PC-9 (cell line): ENCODE results near the gene DRGX. TPM values are rescaled to one million over a fixed set of nuclear protein-coding genes. Genes with fewer than 3 reads are reported as not detected.

Source experiments
- Bru-seq: library from RNA; stranded (reverse); fragments of 400-500 nt; gene quantifications from one replicate; lab custom pipeline; 2021; lab: Mats Ljungman, UMichigan
- BruChase-seq, 2 experiments: library from RNA; stranded (reverse); fragments of 400-500 nt; gene quantifications; one replicate each; lab custom pipeline; 2021; lab: Mats Ljungman, UMichigan
- BruUV-seq: library from RNA; stranded (reverse); fragments of 400-500 nt; replicated peaks from 2 replicates; lab custom pipeline; 2021; lab: Mats Ljungman, UMichigan
- CTCF ChIA-PET: fragments of 300-600 bp; sonication (Branson Sonifier 250); formaldehyde crosslinking; loops from one replicate; lab custom pipeline; 2022; ENCODE audit warnings: antibody characterized with exemption; lab: Charles Lee
- POLR2A ChIA-PET: fragments of 300-600 bp; sonication (Branson Sonifier 250); formaldehyde crosslinking; loops from one replicate; lab custom pipeline; 2022; ENCODE audit warnings: antibody characterized with exemption; ENCODE audit not compliant: unreplicated experiment; lab: Charles Lee
- DNase-seq, 2 experiments: peaks; one replicate each; pipeline versions ENCODE4 v3.0.0 to v3.0.0-alpha.2; 2015 to 2022; ENCODE audit warnings: mixed read lengths in 1 of 2
- H2AFZ ChIP-seq: fragments of 200-600 bp; sonication (generic); 2 replicates; pipeline ENCODE4 v1.8.1; 2017; ENCODE audit warnings: antibody characterized with exemption
- H3F3A ChIP-seq: fragments of 200-600 bp; sonication (generic); 2 replicates; pipeline ENCODE4 v1.8.1; 2017; ENCODE audit warnings: antibody characterized with exemption, mild to moderate bottlenecking, low read depth; ENCODE audit not compliant: insufficient read depth
- H3K27ac ChIP-seq: fragments of 200-600 bp; sonication (generic); 2 replicates; pipeline ENCODE4 v1.6.1; 2016; ENCODE audit warnings: mixed run types
- H3K27me3 ChIP-seq: fragments of 200-600 bp; sonication (generic); 2 replicates; pipeline ENCODE4 v1.6.1; 2016; ENCODE audit warnings: low read depth, mixed run types; ENCODE audit not compliant: insufficient read depth
- H3K36me3 ChIP-seq: fragments of 200-600 bp; sonication (generic); 2 replicates; pipeline ENCODE4 v1.6.1; 2016; ENCODE audit warnings: low read depth, mixed run types
- H3K4me1 ChIP-seq: fragments of 200-600 bp; sonication (generic); replicated peaks from 2 replicates; pipeline ENCODE4 v1.6.1; 2016; ENCODE audit warnings: mixed run types; ENCODE audit not compliant: insufficient read depth
- H3K4me2 ChIP-seq: fragments of 200-600 bp; sonication (generic); 2 replicates; pipeline ENCODE4 v1.6.1; 2017; ENCODE audit warnings: mixed run types
- H3K4me3 ChIP-seq: fragments of 200-600 bp; sonication (generic); 2 replicates; pipeline ENCODE4 v1.6.1; 2016; ENCODE audit warnings: mixed run types
- H3K79me2 ChIP-seq: fragments of 200-600 bp; sonication (generic); 2 replicates; pipeline ENCODE4 v1.6.1; 2017; ENCODE audit warnings: low read depth, mixed run types
- H3K9me2 ChIP-seq: fragments of 200-600 bp; sonication (generic); 2 replicates; pipeline ENCODE4 v1.8.1; 2017; ENCODE audit warnings: mild to moderate bottlenecking; ENCODE audit not compliant: insufficient read depth
- H3K9me3 ChIP-seq: fragments of 200-600 bp; sonication (generic); 2 replicates; pipeline ENCODE4 v1.8.1; 2016; ENCODE audit warnings: low read depth; ENCODE audit not compliant: insufficient read depth
- H4K20me1 ChIP-seq: fragments of 200-600 bp; sonication (generic); 2 replicates; pipeline ENCODE4 v1.8.1; 2017; ENCODE audit not compliant: insufficient read depth
- CTCF ChIP-seq: fragments of 200-600 bp; sonication (generic); conservative IDR thresholded peaks from 2 replicates; pipeline ENCODE4 v1.6.1; 2017; ENCODE audit warnings: mixed run types, antibody characterized with exemption, mild to moderate bottlenecking, moderate library complexity
- EZH2 ChIP-seq: fragments of 200-600 bp; sonication (generic); IDR thresholded peaks from 2 replicates; pipeline ENCODE4 v1.8.0; 2017; ENCODE audit warnings: antibody characterized with exemption, low read depth
- intact Hi-C: fragments of 100-400 bp; cut with micrococcal nuclease; formaldehyde crosslinking; loops from one replicate; pipeline ENCODE4 v1.10.0; 2022; ENCODE audit not compliant: unreplicated experiment
- long read RNA-seq: library from polyadenylated mRNA; stranded (forward); transcript quantifications from one replicate; pipeline ENCODE4 v2.0.0, GENCODE V29; 2022
- total RNA-seq: library from RNA; stranded (reverse); gene quantifications from 2 replicates; pipeline ENCODE4 v1.2.3, GENCODE V29; 2021

Gene DRGX
- total RNA-seq (not detected in 2 replicates), Bru-seq, nascent RNA (percentile 3 among the genes with signal in this experiment), BruChase-seq, experiment 1, labeled RNA remaining after a 2-hour chase (not detected), BruChase-seq, experiment 2, labeled RNA remaining after a 6-hour chase (not detected)
- long read RNA-seq: 0 reads

GRCh38 chr10:49395741-49396665, at the start of gene DRGX:
DRGX (minus strand) TSS chr10:49396089; CDS start chr10:49395440, 649 bp downstream.
- Histone ChIP-seq H3K27ac (no peak within 1 kb of the TSS), H3K36me3 (no peaks in the 10 kb centered on the region), H3K4me3 (no peak within 1 kb of the TSS), H4K20me1 (no peaks in the 10 kb centered on the region), H3K9me2 (no peaks in the 10 kb centered on the region), H3K79me2 (no peaks in the 10 kb centered on the region), H3K4me1 (no peaks in the 10 kb centered on the region), H2AFZ (no peak within 1 kb of the TSS), H3K4me2 (no peak within 1 kb of the TSS), H3K9me3 (no peaks in the 10 kb centered on the region), H3K27me3 (peaks cover 29% of the 10 kb centered on the region), H3F3A (no peaks in the 10 kb centered on the region)
- CTCF ChIA-PET: no interaction called here
- TF ChIP-seq CTCF (no peak), EZH2 (no peak)
- intact Hi-C loops: no loop called here
- POLR2A ChIA-PET: no interaction called here
- no peak for DNase-seq
- BruUV-seq: no TSS peak

GRCh38 chr10:49444349-49444748, 48.5 kb upstream of the DRGX start:
- Histone ChIP-seq H3K9me2 (no peaks in the 10 kb centered on the region), H3K27ac (no peak overlapping the region), H3K27me3 (no peaks in the 10 kb centered on the region), H3K9me3 (peaks cover 6% of the 10 kb centered on the region; the same call in 1 of the 2 replicates), H2AFZ (no peak overlapping the region), H3K4me1 (no peaks in the 10 kb centered on the region), H3K79me2 (no peaks in the 10 kb centered on the region), H4K20me1 (no peaks in the 10 kb centered on the region), H3K4me2 (no peak overlapping the region), H3K36me3 (no peaks in the 10 kb centered on the region), H3F3A (no peaks in the 10 kb centered on the region), H3K4me3 (no peak overlapping the region)
- CTCF ChIA-PET: no interaction called here
- no TSS peak for BruUV-seq
- TF ChIP-seq EZH2: no peak
- TF ChIP-seq CTCF: no peak
- POLR2A ChIA-PET: no interaction called here
- intact Hi-C loops: no loop called here
- DNase-seq: no peak

GRCh38 chr10:49442863-49443262, 47.0 kb upstream of the DRGX start:
- POLR2A ChIA-PET: no interaction called here
- peaks cover 2% of the 10 kb centered on the region; the same call in 1 of the 2 replicates for H3K9me2 ChIP-seq
- no TSS peak for BruUV-seq
- no peak for DNase-seq
- TF ChIP-seq EZH2 (no peak), CTCF (no peak)
- no peak overlapping the region for H3K4me2 ChIP-seq
- CTCF ChIA-PET: no interaction called here
- no peaks in the 10 kb centered on the region for H3K27me3 ChIP-seq
- H4K20me1 ChIP-seq: no peaks in the 10 kb centered on the region
- no peaks in the 10 kb centered on the region for H3K4me1 ChIP-seq
- H3F3A ChIP-seq: no peaks in the 10 kb centered on the region
- no peaks in the 10 kb centered on the region for H3K36me3 ChIP-seq
- H2AFZ ChIP-seq: no peak overlapping the region
- H3K27ac ChIP-seq: no peak overlapping the region
- intact Hi-C loops: no loop called here
- H3K79me2 ChIP-seq: no peaks in the 10 kb centered on the region
- H3K4me3 ChIP-seq: no peak overlapping the region
- no peaks in the 10 kb centered on the region for H3K9me3 ChIP-seq
